ENCODE data around the gene GTF3C6.
A peak's percentile ranks its signal among the peaks of the same experiment; 100 is the strongest.
"Not testable (repeated sequence)": the region's sequence is repeated elsewhere in the genome, so short reads cannot be mapped to it uniquely, and the experiment has no call there.

The GTF3C6 gene

GRCh38 chr6:110958329-110959192, at the start of gene GTF3C6:
Gene GTF3C6 (plus strand): TSS chr6:110958706. CDS start chr6:110958770, 64 bp downstream.
- DNase-seq: peak; percentile 94

GRCh38 chr6:110930781-110931180, 27.7 kb upstream of the GTF3C6 start:
- DNase-seq: no peak

GRCh38 chr6:110933912-110934311, 24.6 kb upstream of the GTF3C6 start:
- no peak for DNase-seq

- no peak for DNase-seq
These were observed 24.1 kb upstream of the GTF3C6 start for GRCh38 chr6:110934381-110934898.

- no peak for DNase-seq
These were observed 23.3 kb upstream of the GTF3C6 start for GRCh38 chr6:110935171-110935570.

- no peak for DNase-seq
These were observed 20.3 kb upstream of the GTF3C6 start for GRCh38 chr6:110938171-110938570.

- DNase-seq: no peak
These were observed 18.9 kb upstream of the GTF3C6 start for GRCh38 chr6:110939429-110940200.

- DNase-seq: peak; percentile 52
These were observed 13.8 kb upstream of the GTF3C6 start for GRCh38 chr6:110944681-110945151.

- no peak for DNase-seq
These were observed 12.0 kb upstream of the GTF3C6 start for GRCh38 chr6:110946498-110946897.

- DNase-seq: no peak
These were observed 8.7 kb upstream of the GTF3C6 start for GRCh38 chr6:110949679-110950285.

GRCh38 chr6:110950440-110950839, 8.1 kb upstream of the GTF3C6 start:
- DNase-seq: no peak

- no peak for DNase-seq
These were observed 7.5 kb upstream of the GTF3C6 start for GRCh38 chr6:110951008-110951407.

- no peak for DNase-seq
These were observed 6.3 kb upstream of the GTF3C6 start for GRCh38 chr6:110951986-110952794.

- no peak for DNase-seq
These were observed 4.7 kb upstream of the GTF3C6 start for GRCh38 chr6:110953633-110954303.

GRCh38 chr6:110960014-110960390, 1.5 kb downstream of the GTF3C6 start:
- DNase-seq: no peak

- DNase-seq: not testable (repeated sequence)
These were observed 4.1 kb downstream of the GTF3C6 start for GRCh38 chr6:110962636-110963035.

- no peak for DNase-seq
These were observed 7.2 kb downstream of the GTF3C6 start for GRCh38 chr6:110965629-110966229.

- not testable (repeated sequence) for DNase-seq
These were observed 10.2 kb downstream of the GTF3C6 start for GRCh38 chr6:110968661-110969060.

GRCh38 chr6:110971468-110971867, 13.0 kb downstream of the GTF3C6 start:
- no peak for DNase-seq

GRCh38 chr6:110976575-110976974, 18.1 kb downstream of the GTF3C6 start:
- no peak for DNase-seq

- no peak for DNase-seq
These were observed 21.1 kb downstream of the GTF3C6 start for GRCh38 chr6:110979565-110980101.
